ENCODE measurements around the gene PACSIN3. TPM values are rescaled to one million over a fixed set of nuclear protein-coding genes. Genes with fewer than 3 reads are reported as not detected.

The PACSIN3 gene
- total RNA-seq, 2 experiments from 2014 or later, result 1.8 to 2.2 TPM

GRCh38 chr11:47180006-47180787 lies 6.0 kb downstream of the PACSIN3 start:
- POLR2A ChIA-PET, result interaction anchor here (0.6 kb wide), 1 partner anchor 14 kb away, joined by 3 read pairs; no protein-coding TSS in a partner anchor
- Mint-ChIP-seq H3K27ac (no peak overlapping the region), H3K36me3 (ENCODE audit: low read depth) (peaks cover 7% of the 10 kb centered on the region), H3K9me3 (no peaks in the 10 kb centered on the region), H3K4me1 (peaks cover 32% of the 10 kb centered on the region), H3K27me3 (peaks cover 5% of the 10 kb centered on the region), H3K4me3 (no peak overlapping the region)
- no peak for DNase-seq
- CTCF ChIA-PET, result interaction anchor here (1.0 to 3.9 kb wide), 7 partner anchors 8 to 68 kb away, joined by 3 to 18 read pairs (median 5); partner anchors contain the start of genes ACP2 and DDB2

GRCh38 chr11:47179655-47179991 lies 6.6 kb downstream of the PACSIN3 start:
- no peak overlapping the region for H3K27ac Mint-ChIP-seq
- peaks cover under 1% of the 10 kb centered on the region for H3K27me3 Mint-ChIP-seq
- no peak overlapping the region for H3K4me3 Mint-ChIP-seq
- DNase-seq, result peak; percentile 64
- peaks cover 38% of the 10 kb centered on the region for H3K4me1 Mint-ChIP-seq
- POLR2A ChIA-PET, result interaction anchor here (0.6 kb wide), 1 partner anchor 14 kb away, joined by 3 read pairs; no protein-coding TSS in a partner anchor
- no peaks in the 10 kb centered on the region for H3K9me3 Mint-ChIP-seq
- H3K36me3 Mint-ChIP-seq (ENCODE audit: low read depth), result peaks cover 10% of the 10 kb centered on the region
- CTCF ChIA-PET, result interaction anchor here (1.1 to 3.9 kb wide), 6 partner anchors 8 to 69 kb away, joined by 3 to 18 read pairs (median 7); partner anchors contain the start of genes ACP2 and DDB2

- no peaks in the 10 kb centered on the region for H3K27me3 Mint-ChIP-seq
- H3K4me1 Mint-ChIP-seq, result peaks cover 39% of the 10 kb centered on the region
- H3K9me3 Mint-ChIP-seq, result no peaks in the 10 kb centered on the region
- H3K36me3 Mint-ChIP-seq (ENCODE audit: low read depth), result peaks cover 11% of the 10 kb centered on the region
- ChIA-PET CTCF (interaction anchor here (1.1 to 3.9 kb wide), 12 partner anchors 9 to 229 kb away, joined by 3 to 18 read pairs (median 5); partner anchors contain the start of genes ACP2 and DDB2), POLR2A (no interaction called here)
- no peak for DNase-seq
- H3K27ac Mint-ChIP-seq, result peak overlapping the region; percentile 100
- H3K4me3 Mint-ChIP-seq, result no peak overlapping the region
Observed at GRCh38 chr11:47178737-47179654, 7.2 kb downstream of the PACSIN3 start.

- CTCF ChIA-PET, result interaction anchor here (0.6 to 3.9 kb wide), 16 partner anchors 9 to 229 kb away, joined by 3 to 18 read pairs (median 5); partner anchors contain the start of genes ACP2 and DDB2
- Mint-ChIP-seq H3K4me1 (peaks cover 45% of the 10 kb centered on the region), H3K27ac (peak overlapping the region; percentile 100), H3K27me3 (no peaks in the 10 kb centered on the region), H3K9me3 (no peaks in the 10 kb centered on the region), H3K36me3 (ENCODE audit: low read depth) (peaks cover 18% of the 10 kb centered on the region), H3K4me3 (no peak overlapping the region)
- POLR2A ChIA-PET, result interaction anchor here (1.1 kb wide), 1 partner anchor 37 kb away, joined by 5 read pairs; the partner anchor contains the start of gene DDB2
- no peak for DNase-seq
Observed at GRCh38 chr11:47178316-47178715, 7.9 kb downstream of the PACSIN3 start.

GRCh38 chr11:47177846-47178245 lies 8.4 kb downstream of the PACSIN3 start:
- H3K36me3 Mint-ChIP-seq (ENCODE audit: low read depth), result peaks cover 22% of the 10 kb centered on the region
- ChIA-PET POLR2A (interaction anchor here (1.1 kb wide), 1 partner anchor 37 kb away, joined by 5 read pairs; the partner anchor contains the start of gene DDB2), CTCF (interaction anchor here (0.6 to 3.9 kb wide), 15 partner anchors 10 to 145 kb away, joined by 3 to 18 read pairs (median 5); partner anchors contain the start of genes ACP2 and DDB2)
- H3K4me3 Mint-ChIP-seq, result peak overlapping the region; percentile 92
- no peaks in the 10 kb centered on the region for H3K27me3 Mint-ChIP-seq
- no peak for DNase-seq
- peaks cover 49% of the 10 kb centered on the region for H3K4me1 Mint-ChIP-seq
- no peaks in the 10 kb centered on the region for H3K9me3 Mint-ChIP-seq
- peak overlapping the region; percentile 100 for H3K27ac Mint-ChIP-seq

GRCh38 chr11:47177229-47177845 lies 8.9 kb downstream of the PACSIN3 start:
- H3K4me1 Mint-ChIP-seq, result peaks cover 53% of the 10 kb centered on the region
- POLR2A ChIA-PET, result interaction anchor here (1.1 kb wide), 1 partner anchor 38 kb away, joined by 5 read pairs; the partner anchor contains the start of gene DDB2
- CTCF ChIA-PET, result interaction anchor here (0.6 to 3.9 kb wide), 15 partner anchors 10 to 227 kb away, joined by 3 to 18 read pairs (median 5); partner anchors contain the start of genes ACP2 and DDB2
- H3K27ac Mint-ChIP-seq, result peak overlapping the region; percentile 100
- H3K36me3 Mint-ChIP-seq (ENCODE audit: low read depth), result peaks cover 25% of the 10 kb centered on the region
- no peaks in the 10 kb centered on the region for H3K27me3 Mint-ChIP-seq
- H3K9me3 Mint-ChIP-seq, result no peaks in the 10 kb centered on the region
- peak; percentile 85 for DNase-seq
- peak overlapping the region; percentile 92 for H3K4me3 Mint-ChIP-seq

GRCh38 chr11:47176328-47177228 lies 9.7 kb downstream of the PACSIN3 start, which contains the start of gene ARFGAP2:
Gene ARFGAP2 (minus strand): TSS chr11:47176879. CDS start chr11:47176853, 26 bp downstream.
- no peaks in the 10 kb centered on the region for H3K27me3 Mint-ChIP-seq
- ChIA-PET CTCF (interaction anchor here (0.7 to 3.9 kb wide), 6 partner anchors 11 to 228 kb away, joined by 3 to 18 read pairs (median 10); partner anchors contain the start of gene DDB2), POLR2A (no interaction called here)
- peak within 1 kb of the TSS; percentile 100 for H3K27ac Mint-ChIP-seq
- peaks cover 30% of the 10 kb centered on the region for H3K36me3 Mint-ChIP-seq (ENCODE audit: low read depth)
- H3K4me3 Mint-ChIP-seq, result peak within 1 kb of the TSS; percentile 92
- peak; percentile 97 for DNase-seq
- H3K4me1 Mint-ChIP-seq, result peaks cover 58% of the 10 kb centered on the region
- H3K9me3 Mint-ChIP-seq, result no peaks in the 10 kb centered on the region

GRCh38 chr11:47175746-47176327 lies 10.4 kb downstream of the PACSIN3 start:
- H3K9me3 Mint-ChIP-seq, result no peaks in the 10 kb centered on the region
- H3K4me1 Mint-ChIP-seq, result peaks cover 65% of the 10 kb centered on the region
- peak overlapping the region; percentile 100 for H3K27ac Mint-ChIP-seq
- peaks cover 35% of the 10 kb centered on the region for H3K36me3 Mint-ChIP-seq (ENCODE audit: low read depth)
- H3K27me3 Mint-ChIP-seq, result no peaks in the 10 kb centered on the region
- ChIA-PET POLR2A (no interaction called here), CTCF (interaction anchor here (0.6 to 1.2 kb wide), 2 partner anchors 45 to 85 kb away, joined by 3 read pairs; no protein-coding TSS in a partner anchor)
- peak overlapping the region; percentile 92 for H3K4me3 Mint-ChIP-seq
- no peak for DNase-seq

GRCh38 chr11:47172740-47173336 lies 13.4 kb downstream of the PACSIN3 start:
- POLR2A ChIA-PET, result no interaction called here
- Mint-ChIP-seq H3K4me3 (no peak overlapping the region), H3K9me3 (no peaks in the 10 kb centered on the region), H3K36me3 (ENCODE audit: low read depth) (peaks cover 43% of the 10 kb centered on the region), H3K4me1 (peaks cover 52% of the 10 kb centered on the region), H3K27ac (no peak overlapping the region), H3K27me3 (no peaks in the 10 kb centered on the region)
- DNase-seq, result no peak
- CTCF ChIA-PET, result interaction anchor here (0.8 to 2.0 kb wide), 7 partner anchors 8 to 90 kb away, joined by 3 to 8 read pairs (median 3); partner anchors contain the start of gene ACP2

GRCh38 chr11:47171856-47172255 lies 14.4 kb downstream of the PACSIN3 start:
- POLR2A ChIA-PET, result no interaction called here
- Mint-ChIP-seq H3K27ac (peak overlapping the region; percentile 20), H3K27me3 (no peaks in the 10 kb centered on the region), H3K4me3 (no peak overlapping the region), H3K4me1 (peaks cover 45% of the 10 kb centered on the region), H3K9me3 (no peaks in the 10 kb centered on the region), H3K36me3 (ENCODE audit: low read depth) (peaks cover 46% of the 10 kb centered on the region)
- DNase-seq, result no peak
- CTCF ChIA-PET, result interaction anchor here (0.6 to 2.0 kb wide), 9 partner anchors 9 to 91 kb away, joined by 3 to 8 read pairs (median 4); partner anchors contain the start of gene ACP2
